Measurements from ENCODE around the gene DAPK2.

GRCh38 chr15:63953524-63953923 lies 92.8 kb downstream of the DAPK2 start:
- TF ChIP-seq, protein P1, sequence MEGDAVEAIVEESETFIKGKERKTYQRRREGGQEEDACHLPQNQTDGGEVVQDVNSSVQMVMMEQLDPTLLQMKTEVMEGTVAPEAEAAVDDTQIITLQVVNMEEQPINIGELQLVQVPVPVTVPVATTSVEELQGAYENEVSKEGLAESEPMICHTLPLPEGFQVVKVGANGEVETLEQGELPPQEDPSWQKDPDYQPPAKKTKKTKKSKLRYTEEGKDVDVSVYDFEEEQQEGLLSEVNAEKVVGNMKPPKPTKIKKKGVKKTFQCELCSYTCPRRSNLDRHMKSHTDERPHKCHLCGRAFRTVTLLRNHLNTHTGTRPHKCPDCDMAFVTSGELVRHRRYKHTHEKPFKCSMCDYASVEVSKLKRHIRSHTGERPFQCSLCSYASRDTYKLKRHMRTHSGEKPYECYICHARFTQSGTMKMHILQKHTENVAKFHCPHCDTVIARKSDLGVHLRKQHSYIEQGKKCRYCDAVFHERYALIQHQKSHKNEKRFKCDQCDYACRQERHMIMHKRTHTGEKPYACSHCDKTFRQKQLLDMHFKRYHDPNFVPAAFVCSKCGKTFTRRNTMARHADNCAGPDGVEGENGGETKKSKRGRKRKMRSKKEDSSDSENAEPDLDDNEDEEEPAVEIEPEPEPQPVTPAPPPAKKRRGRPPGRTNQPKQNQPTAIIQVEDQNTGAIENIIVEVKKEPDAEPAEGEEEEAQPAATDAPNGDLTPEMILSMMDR (IDR thresholded peaks at IDR 0.05; ENCODE audit: low read depth, low read length), result no peak
- no peak for TF ChIP-seq EZH2phosphoT487 (IDR thresholded peaks at IDR 0.05; ENCODE audit: low read depth)

Measured in OCI-LY3 (cell line).